Panc1 (cell line): ENCODE measurements around the gene TLE7.

ENCODE experiments used
- CTCF ChIP-seq: fragments of 450-650 bp; IDR thresholded peaks from 2 replicates; pipeline ENCODE4 v1.5.1; 2017; ENCODE audit warnings: mild to moderate bottlenecking
- TF ChIP-seq, protein P1 (sequence below), 2 experiments: IDR thresholded peaks; 2 replicates each; pipeline ENCODE4 v1.6.1; 2011 to 2012; ENCODE audit warnings: low read depth in 2 of 2, control low read depth in 1 of 2, low read length in 1 of 2, mild to moderate bottlenecking in 1 of 2, moderate library complexity in 1 of 2; ENCODE audit not compliant: insufficient read depth in 1 of 2

- TF ChIP-seq, protein P1, sequence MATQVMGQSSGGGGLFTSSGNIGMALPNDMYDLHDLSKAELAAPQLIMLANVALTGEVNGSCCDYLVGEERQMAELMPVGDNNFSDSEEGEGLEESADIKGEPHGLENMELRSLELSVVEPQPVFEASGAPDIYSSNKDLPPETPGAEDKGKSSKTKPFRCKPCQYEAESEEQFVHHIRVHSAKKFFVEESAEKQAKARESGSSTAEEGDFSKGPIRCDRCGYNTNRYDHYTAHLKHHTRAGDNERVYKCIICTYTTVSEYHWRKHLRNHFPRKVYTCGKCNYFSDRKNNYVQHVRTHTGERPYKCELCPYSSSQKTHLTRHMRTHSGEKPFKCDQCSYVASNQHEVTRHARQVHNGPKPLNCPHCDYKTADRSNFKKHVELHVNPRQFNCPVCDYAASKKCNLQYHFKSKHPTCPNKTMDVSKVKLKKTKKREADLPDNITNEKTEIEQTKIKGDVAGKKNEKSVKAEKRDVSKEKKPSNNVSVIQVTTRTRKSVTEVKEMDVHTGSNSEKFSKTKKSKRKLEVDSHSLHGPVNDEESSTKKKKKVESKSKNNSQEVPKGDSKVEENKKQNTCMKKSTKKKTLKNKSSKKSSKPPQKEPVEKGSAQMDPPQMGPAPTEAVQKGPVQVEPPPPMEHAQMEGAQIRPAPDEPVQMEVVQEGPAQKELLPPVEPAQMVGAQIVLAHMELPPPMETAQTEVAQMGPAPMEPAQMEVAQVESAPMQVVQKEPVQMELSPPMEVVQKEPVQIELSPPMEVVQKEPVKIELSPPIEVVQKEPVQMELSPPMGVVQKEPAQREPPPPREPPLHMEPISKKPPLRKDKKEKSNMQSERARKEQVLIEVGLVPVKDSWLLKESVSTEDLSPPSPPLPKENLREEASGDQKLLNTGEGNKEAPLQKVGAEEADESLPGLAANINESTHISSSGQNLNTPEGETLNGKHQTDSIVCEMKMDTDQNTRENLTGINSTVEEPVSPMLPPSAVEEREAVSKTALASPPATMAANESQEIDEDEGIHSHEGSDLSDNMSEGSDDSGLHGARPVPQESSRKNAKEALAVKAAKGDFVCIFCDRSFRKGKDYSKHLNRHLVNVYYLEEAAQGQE (IDR thresholded peaks at IDR 0.05; ENCODE audit: insufficient read depth in 1 of 2, low read depth in 2 of 2, low read length in 1 of 2) = no peak
- no peak for TF ChIP-seq CTCF
These were observed 1.9 kb upstream of the TLE7 start for GRCh38 chr16:71443714-71444113.
